Ovary (tissue), 3 donors: ENCODE data around the gene CHAF1A.

ENCODE experiments used
- CTCF ChIP-seq, 3 donors: fragments of 450-650 bp in 2 of 3; fragments of 200-600 bp in 1 of 3; IDR thresholded peaks; one replicate each; pipeline versions ENCODE4 v1.5.1 to v1.8.0; 2016 to 2022; ENCODE audit warnings: antibody characterized with exemption in 3 of 3, mild to moderate bottlenecking in 1 of 3
- POLR2A ChIP-seq: fragments of 450-650 bp; IDR thresholded peaks from one replicate; pipeline ENCODE4 v1.6.1; 2017; ENCODE audit warnings: antibody characterized with exemption, mild to moderate bottlenecking, moderate library complexity
- donor health status: DM: no; HTN: no; CAD: no.

- TF ChIP-seq CTCF (IDR thresholded peaks at IDR 0.05) = no peak
- no peak for TF ChIP-seq POLR2A
These were observed 2.7 kb upstream of the CHAF1A start for GRCh38 chr19:4399812-4400134.
